Measurements from ENCODE around the gene CFL2.
"Not testable (repeated sequence)": the region's sequence is repeated elsewhere in the genome, so short reads cannot be mapped to it uniquely, and the experiment has no call there.

DNA sequence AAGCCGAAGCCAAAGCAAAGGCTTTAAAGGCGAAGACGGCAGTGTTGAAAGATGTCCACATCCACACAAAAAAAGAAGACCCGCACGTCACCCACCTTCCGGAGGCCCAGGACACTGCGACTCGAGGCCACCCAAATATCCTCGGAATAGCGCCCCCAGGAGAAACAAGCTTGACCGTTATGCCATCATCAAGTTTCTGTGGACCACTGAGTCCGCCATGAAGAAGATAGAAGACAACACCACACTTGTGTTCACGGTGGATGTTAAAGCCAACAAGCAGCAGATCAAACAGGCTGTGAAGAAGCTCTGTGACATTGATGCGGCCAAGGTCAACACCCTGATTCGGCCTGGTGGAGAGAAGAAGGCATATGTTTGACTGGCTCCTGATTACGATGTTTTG lies 20.2 kb downstream of the CFL2 start:
- not testable (repeated sequence) for TF ChIP-seq POLR2A (IDR thresholded peaks at IDR 0.05; ENCODE audit: low read length); GATA1 (IDR thresholded peaks at IDR 0.05; ENCODE audit: low read depth, low read length)

All from erythroblast (primary cell).